ENCODE results near the gene MAN1C1.

DNA sequence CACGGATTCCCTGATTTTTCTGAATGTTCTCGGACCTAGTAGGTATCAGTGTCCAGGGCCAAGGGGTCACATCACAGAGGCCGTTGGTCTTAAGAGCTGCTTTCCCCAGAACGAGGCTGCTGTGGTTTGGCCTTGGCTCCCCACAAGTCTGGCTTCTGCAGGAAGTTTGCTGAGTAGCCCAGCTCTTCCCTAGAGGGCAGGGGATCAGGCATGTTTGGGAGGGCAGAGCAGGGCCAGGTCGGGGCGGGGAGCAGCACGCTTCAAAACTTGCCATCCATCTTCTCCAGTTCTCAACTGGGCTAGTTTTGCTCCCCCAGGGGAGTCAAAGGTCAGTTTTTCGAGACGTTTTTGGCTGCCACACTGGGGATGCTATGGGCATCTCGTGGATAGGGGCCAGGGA, 37.0 kb downstream of the MAN1C1 start:
- TF ChIP-seq, protein P1, sequence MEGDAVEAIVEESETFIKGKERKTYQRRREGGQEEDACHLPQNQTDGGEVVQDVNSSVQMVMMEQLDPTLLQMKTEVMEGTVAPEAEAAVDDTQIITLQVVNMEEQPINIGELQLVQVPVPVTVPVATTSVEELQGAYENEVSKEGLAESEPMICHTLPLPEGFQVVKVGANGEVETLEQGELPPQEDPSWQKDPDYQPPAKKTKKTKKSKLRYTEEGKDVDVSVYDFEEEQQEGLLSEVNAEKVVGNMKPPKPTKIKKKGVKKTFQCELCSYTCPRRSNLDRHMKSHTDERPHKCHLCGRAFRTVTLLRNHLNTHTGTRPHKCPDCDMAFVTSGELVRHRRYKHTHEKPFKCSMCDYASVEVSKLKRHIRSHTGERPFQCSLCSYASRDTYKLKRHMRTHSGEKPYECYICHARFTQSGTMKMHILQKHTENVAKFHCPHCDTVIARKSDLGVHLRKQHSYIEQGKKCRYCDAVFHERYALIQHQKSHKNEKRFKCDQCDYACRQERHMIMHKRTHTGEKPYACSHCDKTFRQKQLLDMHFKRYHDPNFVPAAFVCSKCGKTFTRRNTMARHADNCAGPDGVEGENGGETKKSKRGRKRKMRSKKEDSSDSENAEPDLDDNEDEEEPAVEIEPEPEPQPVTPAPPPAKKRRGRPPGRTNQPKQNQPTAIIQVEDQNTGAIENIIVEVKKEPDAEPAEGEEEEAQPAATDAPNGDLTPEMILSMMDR (IDR thresholded peaks at IDR 0.05; ENCODE audit: low read depth, low read length) = no peak
- TF ChIP-seq EZH2phosphoT487 (IDR thresholded peaks at IDR 0.05; ENCODE audit: low read depth) = no peak

Data from OCI-LY3 (cell line).